Measurements from ENCODE around the gene LCE6A.

DNA sequence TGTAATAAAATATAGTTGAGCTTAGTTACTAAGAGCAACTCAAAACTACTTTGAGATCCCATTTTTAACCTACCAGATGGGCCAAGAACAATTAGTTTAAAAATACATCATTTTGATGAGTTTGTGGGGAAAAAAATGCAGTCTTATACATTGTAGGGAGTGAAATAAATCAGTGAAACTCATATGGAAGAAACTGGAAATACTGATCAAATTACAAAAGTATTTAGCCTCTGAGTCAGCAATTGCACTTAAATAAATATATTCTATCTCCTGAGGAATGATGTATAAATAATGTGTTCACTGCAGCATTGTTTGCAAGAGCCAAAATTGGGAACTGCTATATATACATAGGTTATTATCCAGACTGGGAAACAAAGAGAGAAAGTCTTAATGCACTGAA lies 30.8 kb downstream of the LCE6A start:
- TF ChIP-seq, protein P1, sequence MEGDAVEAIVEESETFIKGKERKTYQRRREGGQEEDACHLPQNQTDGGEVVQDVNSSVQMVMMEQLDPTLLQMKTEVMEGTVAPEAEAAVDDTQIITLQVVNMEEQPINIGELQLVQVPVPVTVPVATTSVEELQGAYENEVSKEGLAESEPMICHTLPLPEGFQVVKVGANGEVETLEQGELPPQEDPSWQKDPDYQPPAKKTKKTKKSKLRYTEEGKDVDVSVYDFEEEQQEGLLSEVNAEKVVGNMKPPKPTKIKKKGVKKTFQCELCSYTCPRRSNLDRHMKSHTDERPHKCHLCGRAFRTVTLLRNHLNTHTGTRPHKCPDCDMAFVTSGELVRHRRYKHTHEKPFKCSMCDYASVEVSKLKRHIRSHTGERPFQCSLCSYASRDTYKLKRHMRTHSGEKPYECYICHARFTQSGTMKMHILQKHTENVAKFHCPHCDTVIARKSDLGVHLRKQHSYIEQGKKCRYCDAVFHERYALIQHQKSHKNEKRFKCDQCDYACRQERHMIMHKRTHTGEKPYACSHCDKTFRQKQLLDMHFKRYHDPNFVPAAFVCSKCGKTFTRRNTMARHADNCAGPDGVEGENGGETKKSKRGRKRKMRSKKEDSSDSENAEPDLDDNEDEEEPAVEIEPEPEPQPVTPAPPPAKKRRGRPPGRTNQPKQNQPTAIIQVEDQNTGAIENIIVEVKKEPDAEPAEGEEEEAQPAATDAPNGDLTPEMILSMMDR (IDR thresholded peaks at IDR 0.05; ENCODE audit: borderline replicate concordance, extremely low read depth, low read length, poor library complexity, severe bottlenecking), result no peak
- no peak for TF ChIP-seq EZH2 (IDR thresholded peaks at IDR 0.05; ENCODE audit: borderline replicate concordance, low read depth, low read length, severe bottlenecking)

Measured in DND-41 (cell line).